ENCODE results near the gene FAM204A. TPM values are rescaled to one million over a fixed set of nuclear protein-coding genes. Genes with fewer than 3 reads are reported as not detected.

Gene FAM204A
- total RNA-seq, 1 experiment from 2014 or later, result 27.3 TPM

- no peak overlapping the region for H3K4me3 ChIP-seq (ENCODE audit: low read length)
- H3K9ac ChIP-seq (ENCODE audit: low read length), result no peak overlapping the region
- intact Hi-C loops (cut with micrococcal nuclease), result loop anchor here (5.0 kb wide), 1 partner anchor 42 kb away; the partner anchor contains the start of gene FAM204A
- ChIA-PET POLR2A (ENCODE audit: unreplicated experiment) (no interaction called here), CTCF (no interaction called here)
- TF ChIP-seq CTCF (conservative IDR thresholded peaks at IDR 0.05; ENCODE audit: low read depth, low read length), result no peak
- TF ChIP-seq EZH2phosphoT487 (IDR thresholded peaks at IDR 0.05; ENCODE audit: borderline replicate concordance, low read length), result no peak
- no peak for TF ChIP-seq EZH2 (IDR thresholded peaks at IDR 0.05; ENCODE audit: low read length, unreplicated experiment)
- ATAC-seq (peak; percentile 78), DNase-seq (peak; percentile 62)
- no peaks in the 10 kb centered on the region for H3K36me3 ChIP-seq (ENCODE audit: low read depth, low read length)
- H4K20me1 ChIP-seq (ENCODE audit: low read length), result no peaks in the 10 kb centered on the region
- H3K4me2 ChIP-seq (ENCODE audit: low read length), result no peak overlapping the region
- no peaks in the 10 kb centered on the region for H3K79me2 ChIP-seq (ENCODE audit: low read length)
- no peaks in the 10 kb centered on the region for H3F3A ChIP-seq (ENCODE audit: low read length, unreplicated experiment)
- no peak overlapping the region for H2AFZ ChIP-seq (ENCODE audit: low read length)
- no peaks in the 10 kb centered on the region for H3K9me3 ChIP-seq (ENCODE audit: low read length)
- H3K27ac ChIP-seq (ENCODE audit: low read length), result no peak overlapping the region
- BruUV-seq (replicated peaks), result no TSS peak
- H3K9me2 ChIP-seq (replicated peaks; ENCODE audit: low read length), result no peaks in the 10 kb centered on the region
- peaks cover 19% of the 10 kb centered on the region; the same call in 1 of the 2 replicates for H3K4me1 ChIP-seq (ENCODE audit: insufficient read depth, low read length)
- H3K27me3 ChIP-seq (ENCODE audit: low read length), result no peaks in the 10 kb centered on the region
These were observed 41.8 kb downstream of the FAM204A start for GRCh38 chr10:118300320-118300719.

DNA sequence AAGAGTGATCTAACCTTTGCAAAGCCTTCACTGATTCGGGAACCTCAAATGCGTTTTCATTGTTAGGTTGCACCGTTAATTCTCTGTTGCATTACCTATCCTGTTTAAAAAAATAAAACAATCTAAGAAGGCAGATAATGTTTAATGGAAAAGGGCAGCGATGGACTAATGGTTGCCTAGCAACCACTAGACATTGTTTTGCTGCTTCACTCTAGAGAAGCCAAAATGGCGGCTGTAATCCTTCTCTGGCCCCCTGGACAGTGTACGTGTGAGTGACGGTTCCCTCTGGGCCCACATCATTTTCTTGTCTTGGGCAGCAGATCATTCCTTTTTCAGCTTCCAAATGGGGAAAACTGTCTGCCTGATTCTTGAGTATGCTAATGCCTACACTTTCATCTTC is 43.3 kb downstream of the FAM204A start:
- intact Hi-C loops (cut with micrococcal nuclease), result no loop called here
- no peak for ATAC-seq
- Histone ChIP-seq H4K20me1 (ENCODE audit: low read length) (no peaks in the 10 kb centered on the region), H3K79me2 (ENCODE audit: low read length) (no peaks in the 10 kb centered on the region), H3K27me3 (ENCODE audit: low read length) (no peaks in the 10 kb centered on the region), H3K36me3 (ENCODE audit: low read depth, low read length) (no peaks in the 10 kb centered on the region), H3K4me1 (ENCODE audit: insufficient read depth, low read length) (peaks cover 13% of the 10 kb centered on the region; the same call in 1 of the 2 replicates), H3F3A (ENCODE audit: low read length, unreplicated experiment) (no peaks in the 10 kb centered on the region), H3K4me3 (ENCODE audit: low read length) (no peak overlapping the region), H3K9me3 (ENCODE audit: low read length) (no peaks in the 10 kb centered on the region), H3K27ac (ENCODE audit: low read length) (no peak overlapping the region), H2AFZ (ENCODE audit: low read length) (no peak overlapping the region), H3K9ac (ENCODE audit: low read length) (no peak overlapping the region), H3K4me2 (ENCODE audit: low read length) (no peak overlapping the region), H3K9me2 (replicated peaks; ENCODE audit: low read length) (no peaks in the 10 kb centered on the region)
- no TSS peak for BruUV-seq (replicated peaks)
- DNase-seq, result no peak
- POLR2A ChIA-PET (ENCODE audit: unreplicated experiment), result no interaction called here
- TF ChIP-seq EZH2 (IDR thresholded peaks at IDR 0.05; ENCODE audit: low read length, unreplicated experiment) (no peak), CTCF (conservative IDR thresholded peaks at IDR 0.05; ENCODE audit: low read depth, low read length) (no peak), EZH2phosphoT487 (IDR thresholded peaks at IDR 0.05; ENCODE audit: borderline replicate concordance, low read length) (no peak)
- CTCF ChIA-PET, result no interaction called here

DNA sequence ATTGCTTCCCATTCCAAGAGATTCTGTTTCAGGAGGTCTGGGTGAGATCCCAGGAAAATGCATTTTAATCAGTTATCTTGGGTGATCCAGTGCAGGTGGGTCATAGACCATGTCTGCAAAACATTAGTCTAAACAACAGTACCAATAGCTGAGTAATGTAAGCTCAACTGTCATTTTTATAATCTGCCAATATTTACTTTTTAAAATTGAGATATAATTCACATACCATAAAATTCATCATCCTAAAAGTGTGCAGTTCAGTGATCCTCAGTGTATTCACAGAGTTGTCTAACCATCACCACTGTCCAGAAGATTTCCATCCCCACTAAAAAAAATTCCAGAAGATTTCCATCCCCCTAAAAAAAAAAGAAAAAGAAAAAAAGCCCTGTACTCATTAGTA is 51.0 kb downstream of the FAM204A start:
- peaks cover 6% of the 10 kb centered on the region for H3K27me3 ChIP-seq (ENCODE audit: low read length)
- no peak overlapping the region for H3K27ac ChIP-seq (ENCODE audit: low read length)
- no peak overlapping the region for H3K9ac ChIP-seq (ENCODE audit: low read length)
- BruUV-seq (replicated peaks), result no TSS peak
- H4K20me1 ChIP-seq (ENCODE audit: low read length), result no peaks in the 10 kb centered on the region
- intact Hi-C loops (cut with micrococcal nuclease), result no loop called here
- no peaks in the 10 kb centered on the region for H3K9me2 ChIP-seq (replicated peaks; ENCODE audit: low read length)
- ATAC-seq, result peak; percentile 63
- no peaks in the 10 kb centered on the region for H3K9me3 ChIP-seq (ENCODE audit: low read length)
- no peaks in the 10 kb centered on the region for H3F3A ChIP-seq (ENCODE audit: low read length, unreplicated experiment)
- ChIA-PET CTCF (no interaction called here), POLR2A (ENCODE audit: unreplicated experiment) (no interaction called here)
- H3K4me3 ChIP-seq (ENCODE audit: low read length), result no peak overlapping the region
- TF ChIP-seq EZH2 (IDR thresholded peaks at IDR 0.05; ENCODE audit: low read length, unreplicated experiment) (no peak), EZH2phosphoT487 (IDR thresholded peaks at IDR 0.05; ENCODE audit: borderline replicate concordance, low read length) (no peak), CTCF (conservative IDR thresholded peaks at IDR 0.05; ENCODE audit: low read depth, low read length) (no peak)
- H3K36me3 ChIP-seq (ENCODE audit: low read depth, low read length), result no peaks in the 10 kb centered on the region
- H3K4me1 ChIP-seq (ENCODE audit: insufficient read depth, low read length), result no peaks in the 10 kb centered on the region
- no peaks in the 10 kb centered on the region for H3K79me2 ChIP-seq (ENCODE audit: low read length)
- no peak overlapping the region for H3K4me2 ChIP-seq (ENCODE audit: low read length)
- no peak for DNase-seq
- H2AFZ ChIP-seq (ENCODE audit: low read length), result no peak overlapping the region
